HepG2 (cell line): Measurements from ENCODE around the gene INTS4.

Source experiments
- KDM2A ChIP-seq: sonication (generic); formaldehyde crosslinking; IDR thresholded peaks from 2 replicates; pipeline ENCODE4 v1.4.0; 2020; ENCODE audit warnings: low read depth, missing genetic modification reagents, borderline replicate concordance
- POLR2A ChIP-seq, 2 experiments: IDR thresholded peaks; 2 replicates each; pipeline ENCODE4 v1.6.1; 2011; ENCODE audit warnings: low read depth in 2 of 2, low read length in 2 of 2, mild to moderate bottlenecking in 1 of 2, moderate library complexity in 1 of 2; ENCODE audit not compliant: insufficient read depth in 1 of 2
- RBAK ChIP-seq: sonication (generic); formaldehyde crosslinking; IDR thresholded peaks from 2 replicates; pipeline ENCODE4 v1.5.1; 2020; ENCODE audit warnings: mild to moderate bottlenecking, missing genetic modification reagents
- TF ChIP-seq, protein P1 (sequence below): sonication (generic); formaldehyde crosslinking; IDR thresholded peaks from 2 replicates; pipeline ENCODE4 v1.5.0; 2020; ENCODE audit warnings: mild to moderate bottlenecking, missing genetic modification reagents, moderate library complexity

GRCh38 chr11:78039919-78040671 is 45.6 kb upstream of the INTS4 start:
- TF ChIP-seq RBAK (CRISPR knock-in tag) (no peak), POLR2A (IDR thresholded peaks at IDR 0.05; ENCODE audit: insufficient read depth in 1 of 2, low read depth in 2 of 2, low read length in 2 of 2) (no peak; a peak in 1 of 4 replicates), KDM2A (CRISPR knock-in tag) (peak; percentile 42; the same call in 1 of the 2 replicates)
- TF ChIP-seq, protein P1, sequence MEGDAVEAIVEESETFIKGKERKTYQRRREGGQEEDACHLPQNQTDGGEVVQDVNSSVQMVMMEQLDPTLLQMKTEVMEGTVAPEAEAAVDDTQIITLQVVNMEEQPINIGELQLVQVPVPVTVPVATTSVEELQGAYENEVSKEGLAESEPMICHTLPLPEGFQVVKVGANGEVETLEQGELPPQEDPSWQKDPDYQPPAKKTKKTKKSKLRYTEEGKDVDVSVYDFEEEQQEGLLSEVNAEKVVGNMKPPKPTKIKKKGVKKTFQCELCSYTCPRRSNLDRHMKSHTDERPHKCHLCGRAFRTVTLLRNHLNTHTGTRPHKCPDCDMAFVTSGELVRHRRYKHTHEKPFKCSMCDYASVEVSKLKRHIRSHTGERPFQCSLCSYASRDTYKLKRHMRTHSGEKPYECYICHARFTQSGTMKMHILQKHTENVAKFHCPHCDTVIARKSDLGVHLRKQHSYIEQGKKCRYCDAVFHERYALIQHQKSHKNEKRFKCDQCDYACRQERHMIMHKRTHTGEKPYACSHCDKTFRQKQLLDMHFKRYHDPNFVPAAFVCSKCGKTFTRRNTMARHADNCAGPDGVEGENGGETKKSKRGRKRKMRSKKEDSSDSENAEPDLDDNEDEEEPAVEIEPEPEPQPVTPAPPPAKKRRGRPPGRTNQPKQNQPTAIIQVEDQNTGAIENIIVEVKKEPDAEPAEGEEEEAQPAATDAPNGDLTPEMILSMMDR, result peak; percentile 25
